ENCODE data around the gene PLLP.
"Not testable (repeated sequence)": the region's sequence is repeated elsewhere in the genome, so short reads cannot be mapped to it uniquely, and the experiment has no call there.

DNA sequence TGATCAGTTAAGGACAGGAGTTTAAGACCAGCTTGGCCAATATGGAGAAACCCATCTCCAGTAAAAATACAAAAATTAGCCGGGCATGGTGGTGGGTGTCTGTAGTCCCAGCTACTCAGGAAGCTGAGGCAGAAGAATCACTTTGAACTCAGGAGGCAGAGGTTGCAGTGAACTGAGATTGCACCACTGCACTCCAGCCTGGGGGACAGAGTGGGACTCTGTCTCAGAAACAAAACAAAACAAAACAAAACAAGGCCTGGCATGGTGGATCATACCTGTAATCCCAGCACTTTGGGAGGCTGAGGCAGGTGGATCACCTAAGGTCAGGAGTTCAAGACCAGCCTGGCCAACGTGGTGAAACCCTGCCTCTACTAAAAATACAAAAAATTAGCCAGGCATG lies 17.1 kb downstream of the PLLP start:
- TF ChIP-seq, protein P1, sequence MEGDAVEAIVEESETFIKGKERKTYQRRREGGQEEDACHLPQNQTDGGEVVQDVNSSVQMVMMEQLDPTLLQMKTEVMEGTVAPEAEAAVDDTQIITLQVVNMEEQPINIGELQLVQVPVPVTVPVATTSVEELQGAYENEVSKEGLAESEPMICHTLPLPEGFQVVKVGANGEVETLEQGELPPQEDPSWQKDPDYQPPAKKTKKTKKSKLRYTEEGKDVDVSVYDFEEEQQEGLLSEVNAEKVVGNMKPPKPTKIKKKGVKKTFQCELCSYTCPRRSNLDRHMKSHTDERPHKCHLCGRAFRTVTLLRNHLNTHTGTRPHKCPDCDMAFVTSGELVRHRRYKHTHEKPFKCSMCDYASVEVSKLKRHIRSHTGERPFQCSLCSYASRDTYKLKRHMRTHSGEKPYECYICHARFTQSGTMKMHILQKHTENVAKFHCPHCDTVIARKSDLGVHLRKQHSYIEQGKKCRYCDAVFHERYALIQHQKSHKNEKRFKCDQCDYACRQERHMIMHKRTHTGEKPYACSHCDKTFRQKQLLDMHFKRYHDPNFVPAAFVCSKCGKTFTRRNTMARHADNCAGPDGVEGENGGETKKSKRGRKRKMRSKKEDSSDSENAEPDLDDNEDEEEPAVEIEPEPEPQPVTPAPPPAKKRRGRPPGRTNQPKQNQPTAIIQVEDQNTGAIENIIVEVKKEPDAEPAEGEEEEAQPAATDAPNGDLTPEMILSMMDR (conservative IDR thresholded peaks at IDR 0.05 in 1 of 2, IDR thresholded peaks at IDR 0.05 in 1 of 2; ENCODE audit: extremely low read depth in 1 of 2, insufficient read depth in 1 of 2, low read depth in 1 of 2, low read length in 2 of 2), result not testable (repeated sequence)
- not testable (repeated sequence) for TF ChIP-seq EZH2 (IDR thresholded peaks at IDR 0.05; ENCODE audit: borderline replicate concordance, low read length)
